Measurements from ENCODE around the gene APOL6.
"Not testable (repeated sequence)": the region's sequence is repeated elsewhere in the genome, so short reads cannot be mapped to it uniquely, and the experiment has no call there.

GRCh38 chr22:35676065-35676464, 27.8 kb downstream of the APOL6 start:
- not testable (repeated sequence) for TF ChIP-seq POLR2A (IDR thresholded peaks at IDR 0.05; ENCODE audit: low read length); GATA1 (IDR thresholded peaks at IDR 0.05; ENCODE audit: low read depth, low read length)
